CD8-positive, alpha-beta memory T cell (primary cell): ENCODE measurements around the gene DRC3. TPM values are rescaled to one million over a fixed set of nuclear protein-coding genes. Genes with fewer than 3 reads are reported as not detected.
A peak's percentile ranks its signal among the peaks of the same experiment; 100 is the strongest.

Source experiments
- CTCF ChIA-PET: fragments of 350-600 bp; sonication (Branson Sonifier 250); formaldehyde crosslinking; loops from one replicate; lab custom pipeline; 2021; ENCODE audit warnings: antibody characterized with exemption; lab: Charles Lee
- POLR2A ChIA-PET: fragments of 350-600 bp; sonication (Branson Sonifier 250); formaldehyde crosslinking; loops from one replicate; lab custom pipeline; 2021; ENCODE audit warnings: antibody characterized with exemption; lab: Charles Lee
- DNase-seq, 5 donors: peaks; one replicate each; pipeline versions ENCODE4 v3.0.0 to v3.0.0-alpha.2; 2020 to 2022; ENCODE audit warnings: mixed read lengths in 1 of 5
- H3K27ac ChIP-seq: one replicate; pipeline ENCODE4 v1.7.0; 2013; ENCODE audit warnings: low read depth, mild to moderate bottlenecking, low read length, moderate library complexity
- H3K27me3 ChIP-seq: 2 replicates; pipeline ENCODE4 v1.7.0; 2013; ENCODE audit warnings: low read length, mild to moderate bottlenecking; ENCODE audit not compliant: insufficient read depth, poor library complexity, severe bottlenecking
- H3K36me3 ChIP-seq: 2 replicates; pipeline ENCODE4 v1.7.0; 2013; ENCODE audit warnings: mild to moderate bottlenecking, low read length, moderate library complexity; ENCODE audit not compliant: insufficient read depth
- H3K4me1 ChIP-seq: 2 replicates; pipeline ENCODE4 v1.7.0; 2013; ENCODE audit warnings: mild to moderate bottlenecking, low read length, moderate library complexity; ENCODE audit not compliant: insufficient read depth
- H3K4me3 ChIP-seq: 2 replicates; pipeline ENCODE4 v1.7.0; 2013; ENCODE audit warnings: mild to moderate bottlenecking, low read length
- H3K9me3 ChIP-seq: 2 replicates; pipeline ENCODE4 v1.7.0; 2013; ENCODE audit warnings: mild to moderate bottlenecking, low read length
- H3K27ac Mint-ChIP-seq, 8 donors: one replicate each; pipeline ENCODE4 v1.8.0; 2020 to 2021; ENCODE audit warnings: mixed read lengths in 8 of 8, mild to moderate bottlenecking in 6 of 8, inconsistent platforms in 3 of 8, moderate library complexity in 3 of 8
- H3K27me3 Mint-ChIP-seq, 2 donors: one replicate each; pipeline ENCODE4 v1.8.0; 2020 to 2021; ENCODE audit warnings: mixed read lengths in 2 of 2, mild to moderate bottlenecking in 1 of 2, moderate library complexity in 1 of 2
- H3K36me3 Mint-ChIP-seq, 3 donors: one replicate each; pipeline ENCODE4 v1.8.0; 2020 to 2021; ENCODE audit warnings: mixed read lengths in 3 of 3, inconsistent platforms in 1 of 3, mild to moderate bottlenecking in 1 of 3
- H3K4me1 Mint-ChIP-seq, 3 donors: one replicate each; pipeline ENCODE4 v1.8.0; 2020 to 2021; ENCODE audit warnings: mixed read lengths in 3 of 3, inconsistent platforms in 1 of 3, mild to moderate bottlenecking in 1 of 3
- H3K4me3 Mint-ChIP-seq, 7 donors: one replicate each; pipeline ENCODE4 v1.8.0; 2020 to 2021; ENCODE audit warnings: mixed read lengths in 7 of 7, mild to moderate bottlenecking in 6 of 7, moderate library complexity in 4 of 7, inconsistent platforms in 2 of 7
- H3K9me3 Mint-ChIP-seq, 5 donors: one replicate each; pipeline ENCODE4 v1.8.0; 2020 to 2022; ENCODE audit warnings: mixed read lengths in 5 of 5, mild to moderate bottlenecking in 3 of 5, moderate library complexity in 2 of 5, inconsistent platforms in 1 of 5
- polyA plus RNA-seq: library from polyadenylated mRNA; unstranded; fragments of 300-500 nt; fragmentation: Illumina TruSeq; gene quantifications from one replicate; pipeline ENCODE4 v1.2.3, GENCODE V29; 2021
- total RNA-seq, 2 experiments: library from RNA; stranded (reverse); gene quantifications; one replicate each; pipeline ENCODE4 v1.2.3, GENCODE V29; 2021

Gene DRC3
- total and polyA plus RNA-seq, 3 experiments from 2014 or later, result 0.33 to 0.60 TPM; not detected in 1

DNA sequence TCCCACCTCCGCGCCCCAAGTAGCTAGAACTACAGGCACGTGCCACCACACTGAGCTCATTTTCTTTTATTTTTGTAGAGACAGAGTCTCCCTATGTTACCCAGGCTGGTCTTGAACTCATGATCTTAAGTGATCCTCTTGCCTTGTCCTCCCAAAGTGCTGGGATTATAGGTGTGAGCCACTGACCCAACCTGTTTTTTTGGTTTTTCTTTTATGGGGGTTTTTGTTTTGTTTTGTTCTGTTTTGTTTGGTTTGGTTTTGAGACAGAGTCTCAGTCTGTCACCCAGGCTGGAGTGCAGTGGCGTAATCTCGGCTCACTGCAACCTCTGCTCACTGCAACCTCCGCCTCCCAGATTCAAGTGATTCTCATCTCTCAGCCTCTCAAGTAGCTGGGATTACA lies 82.9 kb downstream of the DRC3 start:
- H3K9me3 ChIP-seq, result no peaks in the 10 kb centered on the region
- CTCF ChIA-PET, result no interaction called here
- no peak overlapping the region for H3K27ac Mint-ChIP-seq

DNA sequence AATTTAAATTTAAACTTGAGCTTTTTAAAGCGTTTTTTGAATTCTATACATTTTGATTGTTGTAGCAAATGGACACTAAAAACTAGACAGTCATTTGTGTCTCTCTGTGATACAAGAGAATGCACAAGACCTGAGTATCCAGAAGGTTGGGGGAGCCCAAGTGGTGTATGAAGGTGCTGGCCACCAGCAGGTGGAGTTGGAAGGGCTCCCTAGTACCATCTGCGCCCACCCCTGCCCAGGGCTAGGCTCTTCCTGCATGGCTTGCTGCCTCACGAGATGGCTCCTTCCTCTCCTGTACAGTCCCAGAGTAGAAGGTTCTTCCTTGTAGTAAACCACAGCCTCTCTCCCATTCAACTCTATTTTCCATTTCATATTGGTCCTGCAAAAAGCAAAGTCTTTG lies 83.6 kb downstream of the DRC3 start:
- H3K9me3 Mint-ChIP-seq, result no peaks in the 10 kb centered on the region
- Histone ChIP-seq H3K4me3 (no peak overlapping the region), H3K9me3 (no peaks in the 10 kb centered on the region), H3K27me3 (no peaks in the 10 kb centered on the region), H3K4me1 (no peaks in the 10 kb centered on the region), H3K27ac (no peak overlapping the region), H3K36me3 (peaks cover 16% of the 10 kb centered on the region)
- no peak for DNase-seq
- H3K36me3 Mint-ChIP-seq, result peaks cover 0 to 68% (median 12%) of the 10 kb centered on the region in 3 donors
- no peaks in the 10 kb centered on the region for H3K27me3 Mint-ChIP-seq
- no peak overlapping the region for H3K4me3 Mint-ChIP-seq
- no peak overlapping the region for H3K27ac Mint-ChIP-seq
- ChIA-PET CTCF (no interaction called here), POLR2A (interaction anchor here (0.6 kb wide), 1 partner anchor 12 kb away, joined by 3 read pairs; no protein-coding TSS in a partner anchor)
- no peaks in the 10 kb centered on the region for H3K4me1 Mint-ChIP-seq

More for the DNA sequence above, 82.9 kb downstream of the DRC3 start:
- H3K27ac ChIP-seq, result no peak overlapping the region
- Mint-ChIP-seq H3K4me1 (no peaks in the 10 kb centered on the region), H3K36me3 (peaks cover 0 to 65% (median 14%) of the 10 kb centered on the region in 3 donors), H3K9me3 (no peaks in the 10 kb centered on the region), H3K4me3 (no peak overlapping the region), H3K27me3 (no peaks in the 10 kb centered on the region)
- no peak for DNase-seq
- peaks cover 16% of the 10 kb centered on the region for H3K36me3 ChIP-seq
- no peaks in the 10 kb centered on the region for H3K27me3 ChIP-seq
- POLR2A ChIA-PET, result no interaction called here
- no peak overlapping the region for H3K4me3 ChIP-seq
- no peaks in the 10 kb centered on the region for H3K4me1 ChIP-seq

DNA sequence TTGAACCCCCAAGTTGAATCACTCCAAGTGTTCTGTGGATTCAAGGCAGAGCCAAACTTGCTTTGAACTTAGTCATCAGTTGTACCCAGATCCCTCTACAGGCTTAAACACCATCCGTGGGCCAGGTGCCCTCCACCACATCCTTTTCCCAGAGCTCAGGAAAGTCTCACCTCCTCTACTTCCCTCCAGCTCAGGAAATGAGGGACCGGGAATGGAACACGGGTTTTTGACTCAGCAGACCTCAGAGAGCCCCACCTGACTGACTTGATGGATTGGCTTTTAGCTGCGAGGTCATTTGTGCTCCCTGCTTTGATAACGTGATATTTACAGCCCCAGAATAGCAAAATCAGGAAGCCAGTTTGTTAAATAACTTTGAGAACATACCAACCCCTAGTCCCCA lies 86.6 kb downstream of the DRC3 start:
- ChIA-PET CTCF (no interaction called here), POLR2A (interaction anchor here (0.8 kb wide), 1 partner anchor 12 kb away, joined by 3 read pairs; no protein-coding TSS in a partner anchor)
- Mint-ChIP-seq H3K4me1 (no peaks in the 10 kb centered on the region), H3K36me3 (peaks cover 0 to 83% (median 7%) of the 10 kb centered on the region in 3 donors), H3K27ac (peak overlapping the region in 3 of 8 donors; percentile 22 to 81 (median 23)), H3K9me3 (no peaks in the 10 kb centered on the region), H3K4me3 (no peak overlapping the region), H3K27me3 (no peaks in the 10 kb centered on the region)
- Histone ChIP-seq H3K36me3 (peaks cover 21% of the 10 kb centered on the region), H3K27ac (no peak overlapping the region), H3K27me3 (no peaks in the 10 kb centered on the region), H3K9me3 (no peaks in the 10 kb centered on the region), H3K4me1 (no peaks in the 10 kb centered on the region), H3K4me3 (no peak overlapping the region)
- no peak for DNase-seq

DNA sequence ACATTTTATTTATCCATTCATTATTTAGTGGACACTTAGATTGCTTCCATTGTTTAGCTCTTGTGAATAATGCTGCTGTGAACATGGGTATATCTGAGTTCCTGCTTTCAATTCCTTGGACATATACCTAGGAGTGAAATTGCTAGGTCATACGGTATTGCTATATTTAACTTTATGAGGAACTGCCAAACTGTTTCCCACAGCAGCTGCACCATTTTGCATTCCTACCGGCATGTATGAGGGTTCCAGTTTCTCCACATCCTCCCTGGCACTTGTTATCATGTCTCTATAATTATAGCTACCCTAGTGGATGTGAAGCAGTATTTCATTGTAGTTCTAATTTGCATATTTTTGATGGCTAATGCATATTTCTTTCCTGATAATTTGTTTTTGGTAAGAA lies 91.4 kb downstream of the DRC3 start:
- Mint-ChIP-seq H3K27ac (peak overlapping the region in 1 of 8 donors; percentile 4), H3K4me1 (no peaks in the 10 kb centered on the region), H3K4me3 (no peak overlapping the region), H3K9me3 (no peaks in the 10 kb centered on the region), H3K36me3 (peaks cover 0 to 70% (median 16%) of the 10 kb centered on the region in 3 donors), H3K27me3 (no peaks in the 10 kb centered on the region)
- no peaks in the 10 kb centered on the region for H3K27me3 ChIP-seq
- ChIA-PET CTCF (no interaction called here), POLR2A (no interaction called here)
- peaks cover 14% of the 10 kb centered on the region for H3K36me3 ChIP-seq
- no peak for DNase-seq
- no peak overlapping the region for H3K4me3 ChIP-seq
- H3K9me3 ChIP-seq, result no peaks in the 10 kb centered on the region
- H3K4me1 ChIP-seq, result no peaks in the 10 kb centered on the region
- no peak overlapping the region for H3K27ac ChIP-seq

DNA sequence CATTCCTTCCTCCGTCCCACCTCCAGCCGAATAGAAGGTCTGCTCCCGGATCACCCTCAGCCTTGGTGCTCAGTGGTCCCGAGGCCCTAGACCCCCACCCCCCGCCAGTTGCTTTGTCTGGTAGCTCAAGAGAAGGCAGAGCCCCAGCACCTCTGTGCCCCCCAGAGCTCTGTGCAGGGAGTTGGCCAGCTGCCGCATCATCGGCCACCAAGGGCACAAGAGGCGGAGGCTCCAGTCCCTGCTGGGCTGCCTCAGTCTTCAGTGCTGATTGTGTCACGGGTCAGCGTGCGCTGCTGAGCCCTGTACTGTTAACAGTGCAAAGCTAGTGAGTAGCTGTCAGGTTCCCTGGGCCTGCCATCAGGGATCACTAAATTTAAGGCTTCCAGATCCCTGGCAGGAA lies 92.9 kb downstream of the DRC3 start:
- Mint-ChIP-seq H3K27me3 (no peaks in the 10 kb centered on the region), H3K36me3 (peaks cover 0 to 60% (median 13%) of the 10 kb centered on the region in 3 donors), H3K9me3 (no peaks in the 10 kb centered on the region), H3K27ac (no peak overlapping the region), H3K4me3 (no peak overlapping the region), H3K4me1 (no peaks in the 10 kb centered on the region)
- H3K9me3 ChIP-seq, result no peaks in the 10 kb centered on the region
- DNase-seq, result no peak
- no peak overlapping the region for H3K4me3 ChIP-seq
- H3K27me3 ChIP-seq, result no peaks in the 10 kb centered on the region
- no peak overlapping the region for H3K27ac ChIP-seq
- peaks cover 9% of the 10 kb centered on the region for H3K36me3 ChIP-seq
- CTCF ChIA-PET, result no interaction called here
- POLR2A ChIA-PET, result no interaction called here
- no peaks in the 10 kb centered on the region for H3K4me1 ChIP-seq

Other genes starting within 250 kb of the DRC3 start
- gene SREBF1, start 135.9 kb upstream of the DRC3 start, total RNA-seq, result 10 to 100 TPM; 27.2 to 29.6 TPM
- gene SREBF1, start 135.9 kb upstream of the DRC3 start, polyA plus RNA-seq, result 16.4 TPM
- gene TOM1L2, start 462 bp upstream of the DRC3 start, total RNA-seq, result 10 to 100 TPM in 1 of 2 experiments, 1 to 10 TPM in 1; 10.0 to 11.3 TPM
- gene TOM1L2, start 462 bp upstream of the DRC3 start, polyA plus RNA-seq, result 6.5 TPM
- 10 to 100 TPM; 30.4 to 33.4 TPM for gene ATPAF2, start 66.3 kb downstream of the DRC3 start, total RNA-seq
- gene ATPAF2, start 66.3 kb downstream of the DRC3 start, polyA plus RNA-seq, result 16.0 TPM
- 10 to 100 TPM in 1 of 2 experiments, 1 to 10 TPM in 1; 9.8 to 11.1 TPM for gene GID4, start 66.5 kb downstream of the DRC3 start, total RNA-seq
- 8.5 TPM for gene GID4, start 66.5 kb downstream of the DRC3 start, polyA plus RNA-seq
- 10 to 100 TPM; 52.9 to 54.2 TPM for gene DRG2, start 115.1 kb downstream of the DRC3 start, total RNA-seq
- 51.7 TPM for gene DRG2, start 115.1 kb downstream of the DRC3 start, polyA plus RNA-seq
- gene MYO15A, start 135.9 kb downstream of the DRC3 start, total RNA-seq, result under 1 TPM; 0.31 to 0.35 TPM
- gene MYO15A, start 135.9 kb downstream of the DRC3 start, polyA plus RNA-seq, result 0.54 TPM
- gene ALKBH5, start 211.0 kb downstream of the DRC3 start, total RNA-seq, result 100 to 1,000 TPM; 117 to 123 TPM
- 152 TPM for gene ALKBH5, start 211.0 kb downstream of the DRC3 start, polyA plus RNA-seq